ENCODE data around the gene MLYCD. TPM values are rescaled to one million over a fixed set of nuclear protein-coding genes. Genes with fewer than 3 reads are reported as not detected.

Gene MLYCD
- total RNA-seq, result 5.6 and 6.2 TPM in 2 replicates

DNA sequence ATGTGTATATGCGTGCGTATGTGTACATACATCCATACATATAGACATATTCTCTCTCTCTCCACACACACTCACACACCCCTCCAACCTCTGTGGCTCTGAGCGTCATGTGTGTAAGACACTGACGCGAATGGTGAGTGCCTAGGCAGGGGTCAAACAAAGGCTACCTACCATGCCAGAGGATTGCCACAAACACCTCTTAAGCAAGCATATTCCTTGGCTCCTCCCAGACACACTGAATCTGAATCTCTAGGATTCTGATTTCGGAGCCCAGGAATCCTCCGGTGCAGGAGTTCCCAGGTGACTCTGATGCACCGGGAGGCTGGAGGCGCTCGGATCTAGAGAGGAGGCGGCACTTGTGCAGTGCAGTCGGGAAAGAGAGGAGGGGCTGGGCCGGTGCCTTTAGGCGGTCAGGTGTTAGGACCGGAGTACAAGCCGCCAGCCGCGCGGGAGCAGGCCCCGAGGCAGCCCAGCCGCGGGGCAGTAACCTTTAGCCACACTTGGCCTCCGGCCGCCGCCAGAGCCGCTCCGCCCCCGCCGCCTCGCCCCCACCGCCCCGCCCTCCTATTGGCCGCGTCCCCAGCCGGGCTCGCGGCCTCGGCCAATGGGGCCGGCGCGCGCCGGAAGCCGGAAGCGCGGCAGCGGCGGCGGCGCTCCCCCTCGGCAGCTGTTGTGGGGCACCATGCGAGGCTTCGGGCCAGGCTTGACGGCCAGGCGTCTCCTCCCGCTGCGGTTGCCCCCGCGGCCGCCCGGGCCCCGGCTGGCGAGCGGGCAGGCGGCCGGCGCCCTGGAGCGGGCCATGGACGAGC, at the start of gene MLYCD:
Gene MLYCD, plus strand, starts transcription at position 653 of the 809 bp plus-strand sequence. Its CDS starts 30 bp downstream, at position 683.
- intact Hi-C loops (cut with micrococcal nuclease), result loop anchor here (1.0 to 5.0 kb wide), 10 partner anchors 55 to 1114 kb away; partner anchors contain the start of genes DNAAF1, HSBP1, HSDL1 and MBTPS1

DNA sequence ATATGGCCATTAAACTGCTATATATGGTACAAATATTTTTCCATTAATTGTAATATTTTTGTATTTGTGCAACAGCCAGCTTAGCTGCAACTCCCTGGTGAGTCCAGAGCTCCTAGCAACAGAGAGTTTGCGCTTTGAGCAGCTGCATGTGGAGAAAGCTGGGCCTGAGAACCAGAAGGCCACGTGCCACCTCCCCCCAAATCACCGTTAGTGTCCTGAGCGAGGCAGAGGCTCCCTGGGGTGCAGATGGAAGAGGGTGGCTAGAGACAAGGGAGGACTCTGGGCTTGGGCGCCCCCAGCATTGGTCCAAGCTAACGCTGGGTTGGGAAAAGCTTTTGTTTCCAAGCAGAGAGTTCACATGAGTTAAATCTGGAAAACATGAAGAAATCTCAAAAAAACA, 49.5 kb upstream of the MLYCD start:
- intact Hi-C loops (cut with micrococcal nuclease), result no loop called here

DNA sequence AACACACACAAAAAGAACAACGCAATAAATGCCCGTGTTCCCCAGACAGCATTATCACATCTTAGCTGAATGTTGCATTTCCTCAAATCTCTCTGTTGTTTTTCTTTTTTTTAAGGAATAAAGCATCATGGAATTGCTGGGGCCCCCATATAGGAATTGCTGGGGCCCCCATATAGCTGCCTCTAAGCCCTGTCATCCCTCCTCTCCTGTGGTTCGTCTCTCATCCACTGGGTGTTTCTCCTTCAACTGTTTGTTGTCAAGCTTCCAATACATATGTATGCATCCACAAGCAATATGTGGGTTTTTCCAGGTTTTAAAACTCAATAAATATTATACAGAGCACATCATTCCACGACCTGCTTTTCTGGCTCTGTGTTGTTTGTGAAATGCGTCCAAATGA, 48.0 kb upstream of the MLYCD start:
- intact Hi-C loops (cut with micrococcal nuclease), result no loop called here

GRCh38 chr16:83851473-83851872, 47.4 kb upstream of the MLYCD start:
- intact Hi-C loops (cut with micrococcal nuclease), result no loop called here

- intact Hi-C loops (cut with micrococcal nuclease), result no loop called here
Observed at GRCh38 chr16:83852774-83853173, 46.1 kb upstream of the MLYCD start.

GRCh38 chr16:83853834-83854233, 45.1 kb upstream of the MLYCD start:
- intact Hi-C loops (cut with micrococcal nuclease), result no loop called here

DNA sequence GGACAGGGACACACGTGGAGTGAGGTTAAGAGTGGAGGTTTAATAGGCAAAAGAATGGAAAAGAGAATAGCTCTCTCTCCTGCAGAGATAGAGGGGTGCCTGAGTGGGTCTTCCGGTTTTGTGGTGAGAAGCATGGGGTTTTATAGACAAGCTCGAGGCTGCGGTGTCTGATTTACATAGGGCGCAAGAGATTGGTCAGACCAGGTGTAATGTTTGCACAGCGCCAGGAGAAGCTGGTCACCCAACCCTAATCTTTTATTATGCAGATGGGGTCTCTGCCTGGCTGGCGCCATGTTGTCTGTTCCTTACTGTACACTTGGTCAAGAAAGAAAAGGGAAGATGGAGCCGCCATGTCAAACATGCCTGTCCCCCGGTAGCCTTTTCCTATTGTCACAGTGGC, 44.5 kb upstream of the MLYCD start:
- intact Hi-C loops (cut with micrococcal nuclease), result no loop called here

GRCh38 chr16:83856792-83857191, 42.1 kb upstream of the MLYCD start:
- intact Hi-C loops (cut with micrococcal nuclease), result no loop called here

GRCh38 chr16:83859265-83859664, 39.6 kb upstream of the MLYCD start:
- intact Hi-C loops (cut with micrococcal nuclease), result no loop called here

- intact Hi-C loops (cut with micrococcal nuclease), result no loop called here
Observed at GRCh38 chr16:83862661-83863060, 36.3 kb upstream of the MLYCD start.

- intact Hi-C loops (cut with micrococcal nuclease), result no loop called here
Observed at GRCh38 chr16:83863682-83864081, 35.2 kb upstream of the MLYCD start.

- intact Hi-C loops (cut with micrococcal nuclease), result no loop called here
Observed at GRCh38 chr16:83870830-83871229, 28.1 kb upstream of the MLYCD start.

DNA sequence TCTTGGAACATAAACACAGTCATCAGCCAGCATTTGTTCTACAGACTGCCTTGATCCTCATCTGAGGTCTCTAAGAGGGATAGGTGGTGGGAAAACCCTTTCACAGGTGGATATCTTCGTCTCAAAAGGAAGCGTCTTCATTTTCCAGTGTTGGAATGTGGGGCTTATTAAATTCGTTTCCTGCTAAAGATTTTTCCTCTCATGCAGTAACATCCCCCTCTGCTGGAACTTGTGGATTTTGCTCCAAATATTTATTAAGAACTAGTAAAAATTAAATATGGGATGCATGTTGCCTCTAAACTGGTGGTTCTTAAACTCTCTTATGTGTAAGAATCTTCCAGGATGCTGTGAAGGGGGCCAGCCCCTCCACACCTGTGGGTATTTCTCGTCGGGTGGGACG, 20.1 kb upstream of the MLYCD start:
- intact Hi-C loops (cut with micrococcal nuclease), result loop anchor here (1.0 kb wide), 1 partner anchor 53 kb away; no protein-coding TSS in a partner anchor

GRCh38 chr16:83882163-83882885, 16.6 kb upstream of the MLYCD start:
- intact Hi-C loops (cut with micrococcal nuclease), result no loop called here

DNA sequence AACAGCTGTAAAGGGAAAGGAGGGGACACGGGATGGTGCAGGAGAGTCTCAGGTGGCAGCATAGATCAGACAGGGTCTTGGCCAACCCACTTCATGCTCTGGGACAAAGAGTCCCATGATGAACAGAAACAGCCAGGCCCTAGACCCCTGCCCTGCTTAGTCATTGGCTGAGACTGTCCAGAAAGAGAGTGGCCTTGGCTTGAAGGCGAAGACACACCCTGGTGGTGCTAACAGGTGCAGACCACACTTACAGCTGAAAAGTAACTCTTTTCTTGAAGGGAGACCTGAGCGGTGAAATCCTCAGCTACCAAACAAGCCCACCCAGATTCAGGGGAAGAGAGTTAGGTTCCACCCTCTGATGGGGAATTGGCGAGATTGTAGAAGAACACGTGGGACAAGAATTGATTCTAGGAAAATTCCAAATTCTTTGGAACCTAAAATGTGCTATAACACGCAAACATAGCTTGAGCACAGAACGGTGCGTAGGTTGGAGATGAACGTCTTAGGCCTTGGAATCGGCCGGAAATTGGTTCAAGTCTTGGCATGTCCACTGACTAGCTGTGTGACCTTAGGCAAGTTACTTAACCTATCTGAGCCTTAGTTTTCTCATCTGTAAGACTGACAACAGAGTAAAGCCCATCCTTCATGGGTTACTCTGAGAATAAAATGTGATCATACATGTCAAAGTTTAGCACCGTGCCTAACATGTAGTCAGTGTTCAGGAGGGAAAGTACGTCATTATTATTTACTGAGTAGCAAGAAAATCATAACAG, 12.5 kb upstream of the MLYCD start:
- intact Hi-C loops (cut with micrococcal nuclease), result no loop called here

- intact Hi-C loops (cut with micrococcal nuclease), result no loop called here
Observed at GRCh38 chr16:83887080-83887479, 11.8 kb upstream of the MLYCD start.

GRCh38 chr16:83887564-83887963, 11.4 kb upstream of the MLYCD start:
- intact Hi-C loops (cut with micrococcal nuclease), result no loop called here

DNA sequence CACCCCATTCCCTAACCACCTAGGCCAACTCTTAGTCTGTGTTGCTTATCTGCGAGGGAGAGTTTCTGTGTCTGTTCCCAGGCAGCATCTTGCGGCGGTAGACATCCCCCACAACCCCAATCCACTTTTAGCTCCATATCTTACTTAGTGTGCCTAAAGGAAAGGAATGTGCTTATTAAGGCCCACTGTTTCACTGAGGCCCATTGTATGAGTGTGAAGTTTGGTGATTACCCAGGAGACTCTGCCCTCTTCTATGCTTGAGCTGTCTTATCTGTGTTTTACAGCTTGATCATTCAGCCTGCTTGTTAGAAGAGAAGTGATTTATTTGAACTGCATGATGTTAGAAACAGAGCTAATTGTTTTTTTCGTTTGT, 10.3 kb upstream of the MLYCD start:
- intact Hi-C loops (cut with micrococcal nuclease), result no loop called here

- intact Hi-C loops (cut with micrococcal nuclease), result no loop called here
Observed at GRCh38 chr16:83890359-83890758, 8.6 kb upstream of the MLYCD start.

GRCh38 chr16:83891742-83892141, 7.2 kb upstream of the MLYCD start:
- intact Hi-C loops (cut with micrococcal nuclease), result no loop called here

DNA sequence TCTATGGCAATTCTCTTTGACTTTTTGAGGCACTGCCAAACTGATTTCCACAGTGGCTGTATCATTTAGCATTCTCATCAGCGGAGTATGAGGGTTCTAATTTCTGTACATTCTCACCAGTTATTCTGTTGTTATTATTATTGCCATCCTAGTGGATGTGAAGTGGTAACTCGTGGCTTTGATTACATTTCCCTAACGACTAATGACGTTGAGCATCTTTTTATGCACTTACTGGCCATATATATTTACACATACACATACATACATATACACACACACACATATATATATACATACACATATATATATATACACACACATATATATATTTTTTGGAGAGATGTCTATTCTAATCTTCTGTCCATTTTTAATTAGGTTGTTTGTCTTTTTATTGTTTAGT, 3.7 kb upstream of the MLYCD start:
- intact Hi-C loops (cut with micrococcal nuclease), result loop anchor here (5.0 kb wide), 1 partner anchor 1117 kb away; the partner anchor contains the start of gene ZDHHC7

GRCh38 chr16:83895942-83896341, 3.0 kb upstream of the MLYCD start:
- intact Hi-C loops (cut with micrococcal nuclease), result loop anchor here (2.0 to 5.0 kb wide), 2 partner anchors 1116 to 1133 kb away; partner anchors contain the start of gene ZDHHC7
